ENCODE data around the gene SELENON.

The SELENON gene

GRCh38 chr1:25799935-25800702 is at the start of gene SELENON:
Gene SELENON (plus strand): TSS chr1:25800193. CDS start chr1:25800231, 38 bp downstream.
- peak in 32 of 42 donors; percentile 26 to 73 (median 53) for DNase-seq
- intact Hi-C loops (cut with DNase I) = loop anchor here (5.0 to 10.0 kb wide), 2 partner anchors 193 to 295 kb away; no protein-coding TSS in a partner anchor

GRCh38 chr1:25750923-25751605 is 48.9 kb upstream of the SELENON start:
- DNase-seq = no peak
- intact Hi-C loops (cut with DNase I) = no loop called here

- no peak for DNase-seq
- intact Hi-C loops (cut with DNase I) = no loop called here
Observed at GRCh38 chr1:25754470-25755181, 45.4 kb upstream of the SELENON start.

GRCh38 chr1:25755475-25756125 is 44.4 kb upstream of the SELENON start:
- intact Hi-C loops (cut with DNase I) = no loop called here
- no peak for DNase-seq

- no peak for DNase-seq
- intact Hi-C loops (cut with DNase I) = no loop called here
Observed at GRCh38 chr1:25756215-25756614, 43.8 kb upstream of the SELENON start.

GRCh38 chr1:25757151-25757845 is 42.7 kb upstream of the SELENON start:
- DNase-seq = no peak
- intact Hi-C loops (cut with DNase I) = no loop called here

GRCh38 chr1:25757846-25758185 is 42.2 kb upstream of the SELENON start:
- intact Hi-C loops (cut with DNase I) = no loop called here

GRCh38 chr1:25758466-25759070 is 41.4 kb upstream of the SELENON start:
- DNase-seq = no peak

More at GRCh38 chr1:25757846-25758185, 42.2 kb upstream of the SELENON start:
- no peak for DNase-seq

GRCh38 chr1:25760122-25760719 is 39.8 kb upstream of the SELENON start:
- no peak for DNase-seq
- intact Hi-C loops (cut with DNase I) = no loop called here

More at GRCh38 chr1:25758466-25759070, 41.4 kb upstream of the SELENON start:
- intact Hi-C loops (cut with DNase I) = no loop called here

GRCh38 chr1:25760871-25761270 is 39.1 kb upstream of the SELENON start:
- no peak for DNase-seq
- intact Hi-C loops (cut with DNase I) = no loop called here

GRCh38 chr1:25763493-25763892 is 36.5 kb upstream of the SELENON start:
- intact Hi-C loops (cut with DNase I) = no loop called here
- DNase-seq = no peak

- DNase-seq = no peak
- intact Hi-C loops (cut with DNase I) = no loop called here
Observed at GRCh38 chr1:25765136-25765922, 34.7 kb upstream of the SELENON start.

- intact Hi-C loops (cut with DNase I) = no loop called here
- DNase-seq = no peak
Observed at GRCh38 chr1:25765923-25766589, 33.9 kb upstream of the SELENON start.

- DNase-seq = no peak
Observed at GRCh38 chr1:25766721-25767436, 33.1 kb upstream of the SELENON start.

GRCh38 chr1:25767437-25767770 is 32.6 kb upstream of the SELENON start:
- intact Hi-C loops (cut with DNase I) = no loop called here
- DNase-seq = no peak

More at GRCh38 chr1:25766721-25767436, 33.1 kb upstream of the SELENON start:
- intact Hi-C loops (cut with DNase I) = no loop called here

GRCh38 chr1:25768999-25769398 is 31.0 kb upstream of the SELENON start:
- intact Hi-C loops (cut with DNase I) = no loop called here
- no peak for DNase-seq

Measured in head of caudate nucleus (tissue), 42 donors.